H1 (cell line): ENCODE measurements around the gene RIPPLY3. TPM values are rescaled to one million over a fixed set of nuclear protein-coding genes. Genes with fewer than 3 reads are reported as not detected.
A peak's percentile ranks its signal among the peaks of the same experiment; 100 is the strongest.

ENCODE experiments used
- CTCF ChIA-PET: fragments of 300-600 bp; sonication (Branson Sonifier 250); formaldehyde crosslinking; loops from one replicate; lab custom pipeline; 2021; ENCODE audit not compliant: partially characterized antibody; lab: Charles Lee
- POLR2A ChIA-PET: fragments of 300-600 bp; sonication (Branson Sonifier 250); formaldehyde crosslinking; loops from one replicate; lab custom pipeline; 2021; ENCODE audit warnings: inconsistent platforms; ENCODE audit not compliant: partially characterized antibody; lab: Charles Lee
- DNase-seq, 2 experiments: peaks; one replicate each; pipeline versions ENCODE4 v3.0.0 to v3.0.0-alpha.2; 2010 to 2022; ENCODE audit warnings: low spot score in 2 of 2, low read depth in 1 of 2, mixed read lengths in 1 of 2
- FAIRE-seq: peaks from 2 replicates; lab custom pipeline; 2011; peaks lifted over from hg19 to GRCh38; lab: Jason Lieb, UNC
- H2AFZ ChIP-seq: 2 replicates; pipeline ENCODE4 v1.8.1; 2012; ENCODE audit warnings: low read length, inconsistent platforms
- H2AK5ac ChIP-seq: 2 replicates; pipeline ENCODE4 v1.6.1; 2013; ENCODE audit warnings: low read depth, low read length
- H2BK120ac ChIP-seq: replicated peaks from 2 replicates; pipeline ENCODE3; 2013; ENCODE audit warnings: low read depth, low read length, inconsistent platforms
- H2BK12ac ChIP-seq: 2 replicates; pipeline ENCODE4 v1.6.1; 2013; ENCODE audit warnings: low read depth, low read length
- H2BK15ac ChIP-seq: 2 replicates; pipeline ENCODE4 v1.6.1; 2013; ENCODE audit warnings: low read length
- H2BK20ac ChIP-seq: 2 replicates; pipeline ENCODE4 v1.6.1; 2013; ENCODE audit warnings: low read length
- H2BK5ac ChIP-seq: 2 replicates; pipeline ENCODE4 v1.6.1; 2013; ENCODE audit warnings: low read depth, low read length
- H3K14ac ChIP-seq: 2 replicates; pipeline ENCODE4 v1.6.1; 2013; ENCODE audit warnings: inconsistent platforms; ENCODE audit not compliant: insufficient read length
- H3K18ac ChIP-seq: 2 replicates; pipeline ENCODE4 v1.6.1; 2013; ENCODE audit warnings: low read length; ENCODE audit errors: extremely low read depth
- H3K23ac ChIP-seq: 2 replicates; pipeline ENCODE4 v1.6.1; 2013; ENCODE audit warnings: inconsistent platforms; ENCODE audit not compliant: insufficient read length
- H3K23me2 ChIP-seq: 2 replicates; pipeline ENCODE4 v1.6.1; 2013; ENCODE audit warnings: low read depth, low read length
- H3K27ac ChIP-seq: 2 replicates; pipeline ENCODE4 v1.6.1; 2011; ENCODE audit warnings: low read depth, low read length, inconsistent platforms
- H3K27me3 ChIP-seq, 4 experiments: replicated peaks in 1 of 4; 1 replicate in 1 of 4; 2 replicates in 3 of 4; pipeline versions ENCODE4 v1.6.1 to v1.8.1; 2011 to 2013; ENCODE audit warnings: low read length in 3 of 4, mild to moderate bottlenecking in 3 of 4, inconsistent platforms in 2 of 4, mixed read lengths in 2 of 4, moderate library complexity in 1 of 4; ENCODE audit not compliant: control insufficient read depth in 3 of 4, insufficient read depth in 3 of 4; ENCODE audit errors: extremely low read depth in 1 of 4
- H3K36me3 ChIP-seq, 4 experiments: 2 replicates each; pipeline versions ENCODE4 v1.6.1 to v1.8.1; 2011 to 2013; ENCODE audit warnings: mild to moderate bottlenecking in 4 of 4, low read length in 3 of 4, moderate library complexity in 2 of 4, control low read depth in 1 of 4, inconsistent platforms in 1 of 4; ENCODE audit not compliant: insufficient read depth in 4 of 4, control insufficient read depth in 2 of 4
- H3K4ac ChIP-seq: replicated peaks from 2 replicates; pipeline ENCODE3; 2013; ENCODE audit warnings: low read length, low read depth, mixed read lengths, inconsistent platforms; ENCODE audit not compliant: insufficient read length
- H3K4me1 ChIP-seq, 4 experiments: replicated peaks in 1 of 4; 1 replicate in 1 of 4; 2 replicates in 3 of 4; pipeline versions ENCODE4 v1.6.1 to v1.8.1; 2011 to 2013; ENCODE audit warnings: low read length in 3 of 4, inconsistent platforms in 2 of 4, mixed read lengths in 1 of 4; ENCODE audit not compliant: insufficient read depth in 4 of 4, control insufficient read depth in 3 of 4
- H3K4me2 ChIP-seq, 2 experiments: 2 replicates each; pipeline versions ENCODE4 v1.6.1 to v1.8.1; 2011 to 2013; ENCODE audit warnings: low read depth in 2 of 2, low read length in 2 of 2, control low read depth in 1 of 2, inconsistent platforms in 1 of 2, mild to moderate bottlenecking in 1 of 2; ENCODE audit not compliant: insufficient read depth in 1 of 2
- H3K4me3 ChIP-seq, 4 experiments: fragments of 200-600, 300-600 bp in 1 of 4; sonication (generic), shearing (Covaris generic), sonication (Bioruptor Twin) in 1 of 4; 2 replicates each; pipeline versions ENCODE4 v1.5.1 to v1.8.1; 2011 to 2016; ENCODE audit warnings: low read length in 4 of 4, low read depth in 3 of 4, control low read depth in 2 of 4, inconsistent platforms in 2 of 4, mild to moderate bottlenecking in 2 of 4, mixed read lengths in 1 of 4, moderate library complexity in 1 of 4; ENCODE audit not compliant: insufficient read depth in 2 of 4; ENCODE audit errors: extremely low read depth in 1 of 4
- H3K56ac ChIP-seq: replicated peaks from 2 replicates; pipeline ENCODE3; 2013; ENCODE audit warnings: low read depth, mild to moderate bottlenecking, mixed read lengths, low read length, inconsistent platforms; ENCODE audit not compliant: insufficient read length
- H3K79me1 ChIP-seq: 2 replicates; pipeline ENCODE4 v1.6.1; 2013; ENCODE audit warnings: low read depth, low read length, control low read depth
- H3K79me2 ChIP-seq, 2 experiments: 2 replicates each; pipeline versions ENCODE4 v1.6.1 to v1.8.1; 2012 to 2013; ENCODE audit warnings: low read length in 2 of 2, mild to moderate bottlenecking in 2 of 2, inconsistent platforms in 1 of 2; ENCODE audit not compliant: insufficient read depth in 2 of 2, control insufficient read depth in 1 of 2
- H3K9ac ChIP-seq, 4 experiments: replicated peaks in 1 of 4; 1 replicate in 1 of 4; 2 replicates in 3 of 4; pipeline versions ENCODE4 v1.6.1 to v1.8.1; 2011 to 2013; ENCODE audit warnings: low read depth in 3 of 4, low read length in 3 of 4, control low read depth in 2 of 4, mild to moderate bottlenecking in 2 of 4, moderate library complexity in 2 of 4, inconsistent platforms in 1 of 4; ENCODE audit errors: extremely low read depth in 1 of 4
- H3K9me3 ChIP-seq, 2 experiments: 2 replicates each; pipeline versions ENCODE4 v1.6.1 to v1.8.1; 2012 to 2013; ENCODE audit warnings: mild to moderate bottlenecking in 2 of 2, moderate library complexity in 2 of 2, control low read depth in 1 of 2, inconsistent platforms in 1 of 2, low read depth in 1 of 2, low read length in 1 of 2, mixed read lengths in 1 of 2; ENCODE audit not compliant: insufficient read depth in 2 of 2
- H4K20me1 ChIP-seq, 2 experiments: replicated peaks in 1 of 2; 2 replicates each; pipeline versions ENCODE3 to v1.8.1; 2011 to 2013; ENCODE audit warnings: inconsistent platforms in 2 of 2, low read length in 2 of 2, mild to moderate bottlenecking in 1 of 2; ENCODE audit not compliant: insufficient read depth in 2 of 2, control insufficient read depth in 1 of 2
- H4K5ac ChIP-seq: 2 replicates; pipeline ENCODE4 v1.6.1; 2013; ENCODE audit warnings: low read length, low read depth, mixed read lengths, inconsistent platforms; ENCODE audit not compliant: insufficient read length
- H4K8ac ChIP-seq: 2 replicates; pipeline ENCODE4 v1.8.0; 2013; ENCODE audit warnings: mild to moderate bottlenecking, moderate library complexity, low read length, inconsistent platforms; ENCODE audit not compliant: insufficient read depth; ENCODE audit errors: extremely low read depth
- H4K91ac ChIP-seq: replicated peaks from 2 replicates; pipeline ENCODE3; 2013; ENCODE audit warnings: low read length, mixed read lengths, inconsistent platforms; ENCODE audit not compliant: insufficient read length
- JUND ChIP-seq: IDR thresholded peaks from 2 replicates; pipeline ENCODE4 v1.6.1; 2011; ENCODE audit warnings: mild to moderate bottlenecking, improper control_type of control experiment, low read length
- PHF8 ChIP-seq: fragments of 200-600 bp; sonication (generic); conservative IDR thresholded peaks from 2 replicates; pipeline ENCODE4 v1.7.1; 2012; ENCODE audit warnings: low read depth, mild to moderate bottlenecking, inconsistent platforms, low read length, moderate library complexity
- WGBS, 2 experiments: shearing (Covaris generic) in 1 of 2; methylation state at CpG; one replicate each; pipeline versions ENCODE4 v1.1.6 to v1.1.7; 2013 to 2015; ENCODE audit warnings: low lambda C conversion rate in 2 of 2, mixed read lengths in 2 of 2, inconsistent platforms in 1 of 2, low coverage in 1 of 2, missing lambda C conversion rate in 1 of 2; ENCODE audit not compliant: insufficient replicate concordance in 2 of 2, insufficient coverage in 1 of 2, insufficient read length in 1 of 2; ENCODE audit errors: extremely low coverage in 1 of 2, missing lambda C conversion rate in 1 of 2; 5-methylcytosine and 5-hydroxymethylcytosine counted together
- polyA plus RNA-seq, 7 experiments: library from polyadenylated mRNA; depleted of rRNA in 3 of 7; stranded (reverse) in 5 of 7; unstranded in 2 of 7; fragments of >200 nt in 5 of 7; fragments of 200-250 nt in 2 of 7; gene quantifications; 1 replicate in 5 of 7; 2 replicates in 1 of 7; 4 replicates in 1 of 7; pipeline versions ENCODE4 v1.2.1 to v1.2.3, GENCODE V29; 2011 to 2013; ENCODE audit warnings: missing spikeins in 2 of 7, mixed read lengths in 2 of 7
- total RNA-seq: library from RNA; stranded (reverse); fragmentation: NEBNext Ultra II Directional; extraction: Animal tissue kit (Norgen Biotek cat#: 25700); gene quantifications from 2 replicates; pipeline ENCODE4 v1.2.1, GENCODE V29; 2021

RIPPLY3 gene
- total and polyA plus RNA-seq, 2 of the 8 experiments (the other 6 are each of a cell fraction or from before 2014, with no cell fraction given) = 2.0 to 2.2 TPM

DNA sequence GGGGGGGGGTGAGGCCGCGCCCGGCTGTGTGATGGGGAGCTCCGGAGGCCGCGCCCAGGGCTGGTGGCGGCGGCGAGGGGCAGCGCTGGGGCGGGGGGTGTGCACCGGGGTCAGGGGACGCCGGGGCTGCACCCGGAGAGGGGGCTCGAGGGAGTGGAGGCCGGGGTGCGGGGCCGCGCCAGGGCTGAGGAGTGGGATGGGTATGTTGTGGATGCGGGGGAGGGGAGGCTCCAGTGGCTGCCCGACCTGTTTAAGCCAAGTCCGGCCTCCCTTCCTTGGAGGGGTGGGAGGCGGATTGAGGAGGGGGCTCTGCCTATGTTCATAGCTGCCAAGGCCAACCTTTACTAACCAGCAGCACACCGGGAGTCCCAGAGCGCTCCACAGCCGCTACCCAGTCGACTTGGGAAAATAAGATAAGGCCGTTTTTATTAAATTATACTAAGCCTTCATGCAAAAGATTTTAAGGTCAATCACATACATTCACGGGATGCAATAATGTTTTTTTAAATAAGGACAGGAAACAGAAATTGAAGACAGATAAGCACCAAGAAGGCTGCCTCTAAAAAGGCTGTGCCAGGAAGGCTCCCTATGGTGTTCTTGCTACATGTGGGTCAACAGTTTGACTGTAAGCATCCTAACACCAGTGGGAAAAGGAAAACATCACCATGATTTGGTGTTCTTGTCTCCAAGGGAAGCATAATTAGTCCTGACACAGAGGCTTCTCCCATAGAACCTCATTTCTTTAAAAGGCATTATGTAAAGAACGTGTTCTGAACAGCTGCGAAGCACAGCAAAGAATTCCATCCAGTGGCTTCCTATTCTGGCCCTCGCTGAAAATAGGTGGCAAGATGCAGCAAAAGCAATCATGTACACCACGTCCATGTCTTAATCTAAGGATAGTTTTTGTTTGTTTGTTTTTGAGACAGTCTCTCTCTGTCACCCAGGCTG, 39.4 kb upstream of the RIPPLY3 start:
- CTCF ChIA-PET = interaction anchor here (0.9 to 6.0 kb wide), 3 partner anchors 8 to 26 kb away, joined by 3 to 42 read pairs (median 6); no protein-coding TSS in a partner anchor
- no peak for FAIRE-seq
- H2AFZ ChIP-seq = no peak overlapping the region

More for the DNA sequence above, 39.4 kb upstream of the RIPPLY3 start:
- 0 out of 2 replicates have a peak overlapping the region, but pooled peaks have one; percentile 27 for H2BK12ac ChIP-seq
- H3K9ac ChIP-seq = peak overlapping the region in 3 of 4 experiments; percentile 6 to 57 (median 55); a peak in 3 of 7 replicates
- H4K20me1 ChIP-seq = no peaks in the 10 kb centered on the region
- peak; percentile 30 for TF ChIP-seq PHF8
- TF ChIP-seq JUND = no peak
- TF ChIP-seq, all 59 proteins: peak for 1
- Histone ChIP-seq H3K9me3 (no peaks in the 10 kb centered on the region), H3K79me1 (no peaks in the 10 kb centered on the region), H3K18ac (no peak overlapping the region; the same call in 1 of the 2 replicates), H3K4me3 (peak overlapping the region; percentile 46 to 66 (median 58)), H4K8ac (0 out of 2 replicates have a peak overlapping the region, but pooled peaks have one; percentile 22), H3K23me2 (peaks cover 3% of the 10 kb centered on the region; the same call in 1 of the 2 replicates), H3K27ac (no peak overlapping the region; the same call in 1 of the 2 replicates), H3K23ac (no peak overlapping the region), H3K56ac (no peak overlapping the region), H3K79me2 (no peaks in the 10 kb centered on the region), H3K14ac (no peak overlapping the region), H2BK120ac (peak overlapping the region; percentile 13), H3K27me3 (no peaks in the 10 kb centered on the region), H3K36me3 (no peaks in the 10 kb centered on the region), H3K4ac (no peak overlapping the region), H4K5ac (no peak overlapping the region), H2BK15ac (no peak overlapping the region), H3K4me2 (peak overlapping the region; percentile 49 to 70), H4K91ac (no peak overlapping the region), H2BK5ac (no peak overlapping the region), H3K4me1 (peaks cover 0 to 6% (median 1%) of the 10 kb centered on the region in 4 experiments; a peak in 3 of 7 replicates), H2BK20ac (no peak overlapping the region), H2AK5ac (no peak overlapping the region)
- POLR2A ChIA-PET = interaction anchor here (0.6 to 3.0 kb wide), 7 partner anchors 8 to 782 kb away, joined by 3 to 10 read pairs (median 4); partner anchors contain the start of gene RIPPLY3
- WGBS, 2 experiments = 41% methylated on average over 12 of the region's 34 CpGs; no CpG with 5 or more reads in 1 of the 2 experiments
- peak in 1 of 2 experiments; percentile 65 for DNase-seq
